SH-SY5Y (cell line): ENCODE data around the gene HMBS.

Source experiments
- GATA2 ChIP-seq: IDR thresholded peaks from 2 replicates; pipeline ENCODE4 v1.6.1; 2011; ENCODE audit warnings: mild to moderate bottlenecking, low read depth, low read length
- GATA3 ChIP-seq: IDR thresholded peaks from 2 replicates; pipeline ENCODE4 v1.6.1; 2011; ENCODE audit warnings: low read depth, mild to moderate bottlenecking, low read length, moderate library complexity

DNA sequence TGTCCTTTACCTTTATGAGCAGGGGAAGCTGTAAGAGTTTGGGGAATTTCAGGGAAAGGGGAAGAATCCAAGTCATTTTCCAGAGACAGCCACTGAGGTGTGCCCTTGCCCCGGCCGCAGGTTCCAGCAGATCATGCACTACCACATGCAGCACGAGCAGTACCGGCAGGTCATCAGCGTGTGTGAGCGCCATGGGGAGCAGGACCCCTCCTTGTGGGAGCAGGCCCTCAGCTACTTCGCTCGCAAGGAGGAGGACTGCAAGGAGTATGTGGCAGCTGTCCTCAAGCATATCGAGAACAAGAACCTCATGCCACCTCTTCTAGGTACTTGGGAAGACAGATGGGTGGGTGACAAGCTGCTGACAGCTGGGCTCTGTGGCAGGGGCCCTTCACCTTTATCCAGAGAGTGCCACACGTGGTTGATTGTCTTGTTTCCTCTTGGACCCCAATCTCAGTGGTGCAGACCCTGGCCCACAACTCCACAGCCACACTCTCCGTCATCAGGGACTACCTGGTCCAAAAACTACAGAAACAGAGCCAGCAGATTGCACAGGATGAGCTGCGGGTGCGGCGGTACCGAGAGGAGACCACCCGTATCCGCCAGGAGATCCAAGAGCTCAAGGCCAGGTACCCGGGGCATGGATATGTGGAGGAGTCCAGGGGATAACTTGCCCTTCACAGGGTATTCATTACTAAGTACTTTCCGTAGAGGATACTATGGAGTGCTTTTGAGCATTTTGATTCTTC is 5.8 kb upstream of the HMBS start:
- no peak for TF ChIP-seq GATA3
- no peak for TF ChIP-seq GATA2
